ENCODE measurements around the gene KIAA1671.

Gene KIAA1671

DNA sequence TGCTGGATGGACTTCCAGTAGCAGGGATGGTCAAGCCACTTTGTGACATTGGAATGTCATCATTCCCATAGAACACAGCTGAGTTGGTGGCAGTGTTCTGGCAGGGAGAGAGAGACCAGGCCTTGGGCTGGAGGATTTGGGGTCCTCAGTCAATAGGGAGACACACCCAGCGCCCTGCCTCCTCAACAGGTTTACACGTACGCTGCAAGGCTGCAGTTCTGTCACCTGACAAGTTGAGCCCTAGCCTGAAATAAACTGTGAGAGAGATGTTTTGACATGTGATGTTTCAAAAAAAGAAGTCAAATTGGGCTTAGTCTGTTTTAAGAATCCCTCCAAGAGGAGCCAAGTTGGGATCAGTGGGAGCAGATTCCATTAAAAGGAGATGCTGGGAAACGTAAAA, 204.2 kb downstream of the KIAA1671 start:
- TF ChIP-seq, protein P1, sequence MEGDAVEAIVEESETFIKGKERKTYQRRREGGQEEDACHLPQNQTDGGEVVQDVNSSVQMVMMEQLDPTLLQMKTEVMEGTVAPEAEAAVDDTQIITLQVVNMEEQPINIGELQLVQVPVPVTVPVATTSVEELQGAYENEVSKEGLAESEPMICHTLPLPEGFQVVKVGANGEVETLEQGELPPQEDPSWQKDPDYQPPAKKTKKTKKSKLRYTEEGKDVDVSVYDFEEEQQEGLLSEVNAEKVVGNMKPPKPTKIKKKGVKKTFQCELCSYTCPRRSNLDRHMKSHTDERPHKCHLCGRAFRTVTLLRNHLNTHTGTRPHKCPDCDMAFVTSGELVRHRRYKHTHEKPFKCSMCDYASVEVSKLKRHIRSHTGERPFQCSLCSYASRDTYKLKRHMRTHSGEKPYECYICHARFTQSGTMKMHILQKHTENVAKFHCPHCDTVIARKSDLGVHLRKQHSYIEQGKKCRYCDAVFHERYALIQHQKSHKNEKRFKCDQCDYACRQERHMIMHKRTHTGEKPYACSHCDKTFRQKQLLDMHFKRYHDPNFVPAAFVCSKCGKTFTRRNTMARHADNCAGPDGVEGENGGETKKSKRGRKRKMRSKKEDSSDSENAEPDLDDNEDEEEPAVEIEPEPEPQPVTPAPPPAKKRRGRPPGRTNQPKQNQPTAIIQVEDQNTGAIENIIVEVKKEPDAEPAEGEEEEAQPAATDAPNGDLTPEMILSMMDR (IDR thresholded peaks at IDR 0.05; ENCODE audit: low read depth, low read length) = no peak
- DNase-seq (ENCODE audit: extremely low read depth, low read depth) = no peak

DNA sequence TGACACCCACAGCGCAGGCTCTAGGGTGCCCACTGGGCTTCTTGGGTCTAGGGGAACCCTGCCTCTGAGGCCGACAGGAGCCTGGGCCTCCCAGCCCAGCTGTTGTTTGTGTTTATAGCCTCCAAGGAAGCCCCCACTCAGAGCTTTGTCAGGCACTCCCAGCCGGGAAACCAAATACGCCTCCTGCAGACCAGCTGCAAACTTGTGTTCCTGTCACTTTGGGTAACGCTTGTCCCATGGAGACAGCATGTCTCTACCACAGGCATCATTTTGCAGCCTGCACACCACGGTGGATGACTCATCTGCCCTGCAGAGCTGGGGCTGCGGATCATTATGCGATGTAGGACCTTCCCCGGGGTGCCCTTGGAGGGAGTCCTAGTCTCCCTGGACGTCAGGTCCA, 206.5 kb downstream of the KIAA1671 start:
- no peak for DNase-seq (ENCODE audit: extremely low read depth, low read depth)
- TF ChIP-seq, protein P1 (IDR thresholded peaks at IDR 0.05; ENCODE audit: low read depth, low read length) = no peak

DNA sequence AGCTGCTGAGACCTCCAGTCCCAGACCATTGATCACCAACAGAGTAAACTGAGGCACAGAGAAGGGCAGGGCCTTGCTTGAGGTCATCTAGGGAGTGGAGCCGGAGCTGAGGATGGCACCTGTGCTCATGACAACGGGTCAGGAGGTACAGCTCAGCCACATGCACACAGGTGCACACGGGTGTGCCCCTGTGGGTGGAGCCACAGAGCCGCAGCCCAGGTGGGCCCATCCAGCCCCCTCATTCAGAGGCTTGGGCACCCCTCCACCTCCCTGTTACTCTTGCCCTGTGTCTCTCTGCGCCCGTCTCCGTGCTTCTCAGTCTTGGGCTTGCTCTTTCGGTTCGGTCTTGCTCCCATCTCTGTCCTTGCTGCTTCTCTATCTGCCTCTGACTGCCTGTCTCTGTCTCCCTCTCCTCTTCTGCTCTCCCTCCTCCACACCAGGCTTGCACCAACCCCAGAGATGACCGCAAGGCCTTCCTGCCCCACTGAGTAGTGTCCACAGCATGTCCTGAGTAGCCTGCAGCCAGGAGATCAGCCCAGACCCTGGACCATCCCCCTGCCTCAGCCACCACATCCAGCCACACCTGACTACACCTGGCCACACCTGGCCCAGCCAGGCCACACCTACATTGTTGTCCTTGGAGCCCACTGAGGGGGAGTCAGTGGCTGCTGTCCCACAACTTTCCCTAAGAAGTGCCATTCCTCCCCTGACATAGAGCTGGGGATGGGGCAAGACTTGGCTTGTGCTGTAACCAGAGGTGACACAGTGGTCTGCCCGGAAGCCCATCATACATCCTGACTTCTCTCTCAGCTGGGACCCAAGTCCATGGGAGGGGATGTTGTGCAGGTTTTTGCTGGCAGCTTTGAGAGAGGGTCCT, 207.8 kb downstream of the KIAA1671 start:
- no peak for DNase-seq (ENCODE audit: extremely low read depth, low read depth)
- TF ChIP-seq, protein P1 (IDR thresholded peaks at IDR 0.05; ENCODE audit: low read depth, low read length) = no peak

DNA sequence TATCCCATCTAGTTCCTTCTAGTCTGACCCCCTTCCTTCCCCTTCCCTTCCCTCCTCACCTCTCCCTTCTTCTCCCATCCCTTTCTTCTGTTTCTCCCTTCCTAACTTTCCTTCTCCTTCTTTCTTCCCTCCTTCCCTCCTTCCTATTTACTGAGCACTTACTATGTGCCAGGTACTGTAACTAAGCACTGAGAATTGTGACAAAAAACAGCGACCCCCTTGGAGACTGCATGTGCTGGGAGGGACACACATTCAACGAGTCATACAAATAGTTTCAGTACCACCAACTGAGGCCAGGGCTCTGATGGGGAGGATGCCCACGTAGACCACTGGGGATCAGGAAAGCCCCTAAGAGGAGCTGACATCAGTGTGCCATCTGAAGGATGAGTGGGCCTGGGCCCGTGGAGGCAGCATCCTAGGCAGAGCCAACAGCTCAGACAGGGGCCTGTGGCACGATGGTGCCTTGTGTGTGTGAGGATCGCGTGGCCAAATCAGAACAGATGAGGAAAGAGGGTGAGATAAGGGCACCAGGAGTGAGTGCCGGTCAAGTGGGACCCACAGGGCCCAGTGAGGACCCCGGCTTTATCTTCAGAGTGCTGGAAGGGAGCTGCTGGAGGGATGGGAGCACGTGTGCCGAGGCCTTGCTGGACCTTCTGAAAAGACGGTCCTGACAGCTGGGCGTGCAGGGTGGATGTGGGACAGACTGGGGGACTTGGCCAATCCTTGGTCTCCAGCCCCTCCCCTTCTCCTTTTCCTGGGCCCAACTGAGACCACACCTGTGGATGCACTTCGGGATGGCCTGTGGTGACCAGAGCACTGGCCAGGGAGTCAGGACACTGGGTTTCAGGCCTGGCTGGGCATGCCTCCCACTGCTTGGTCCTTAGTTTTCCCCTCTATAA, 208.8 kb downstream of the KIAA1671 start:
- TF ChIP-seq, protein P1 (IDR thresholded peaks at IDR 0.05; ENCODE audit: low read depth, low read length) = no peak
- no peak for DNase-seq (ENCODE audit: extremely low read depth, low read depth)

DNA sequence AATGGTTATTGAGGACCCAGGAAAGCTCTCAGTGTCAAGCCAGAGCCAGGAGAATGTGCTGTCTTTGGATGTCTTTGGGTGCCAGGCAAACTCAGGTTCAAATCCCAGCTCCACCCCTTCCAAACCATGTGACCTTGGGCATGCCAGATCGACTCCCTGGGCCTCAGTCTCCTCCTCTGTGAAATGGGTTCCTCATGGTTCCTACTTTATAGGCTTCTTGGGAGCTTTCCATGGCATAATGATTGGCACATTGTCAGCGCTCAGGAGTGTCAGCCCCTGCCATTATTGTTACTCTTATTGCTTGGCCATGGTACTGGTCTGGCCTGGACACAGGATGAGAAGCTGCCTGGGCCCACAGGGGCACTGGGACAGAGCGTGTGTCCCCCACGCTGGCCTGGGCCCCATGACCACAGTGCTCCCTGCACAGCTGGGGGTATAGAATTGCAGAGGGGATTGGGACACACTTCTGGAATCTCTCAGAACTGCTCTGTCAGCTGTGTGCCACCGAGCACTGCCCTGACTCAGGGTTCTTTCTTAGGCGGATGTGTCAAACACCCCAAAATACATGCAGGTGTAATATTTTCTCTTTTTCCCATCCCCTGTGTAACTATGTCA, 209.5 kb downstream of the KIAA1671 start:
- TF ChIP-seq, protein P1 (IDR thresholded peaks at IDR 0.05; ENCODE audit: low read depth, low read length) = no peak
- no peak for DNase-seq (ENCODE audit: extremely low read depth, low read depth)

DNA sequence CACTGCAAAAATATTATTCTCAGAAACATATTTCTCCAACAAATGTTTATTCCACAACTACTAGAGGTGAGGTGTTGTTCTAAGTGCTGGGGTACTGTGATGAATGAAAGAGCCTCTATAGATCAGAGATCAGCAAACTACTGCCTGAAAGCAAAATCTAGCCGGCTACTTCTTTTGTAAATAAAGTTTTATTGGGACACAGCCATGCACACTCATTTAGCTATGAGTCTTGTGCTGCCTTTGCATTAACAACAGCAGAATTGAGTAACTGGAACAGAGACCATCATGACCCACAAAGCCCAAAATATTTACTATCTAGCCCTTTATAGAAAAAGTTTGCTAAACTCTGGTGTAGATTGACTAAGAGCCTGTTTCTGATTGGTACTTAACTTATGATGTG, 210.0 kb downstream of the KIAA1671 start:
- TF ChIP-seq, protein P1 (IDR thresholded peaks at IDR 0.05; ENCODE audit: low read depth, low read length) = no peak
- DNase-seq (ENCODE audit: extremely low read depth, low read depth) = no peak

All from AG09319 (cell line).